HG03520 (cell line): ENCODE data around the gene C22orf31.
"Not testable (repeated sequence)": the region's sequence is repeated elsewhere in the genome, so short reads cannot be mapped to it uniquely, and the experiment has no call there.

Experiments used
- ATAC-seq: cut with Tn5 transposase; IDR thresholded peaks from one replicate; pipeline ENCODE4 v1.9.1; 2021; ENCODE audit warnings: mild to moderate bottlenecking, moderate library complexity; ENCODE audit not compliant: unreplicated experiment

Gene C22orf31

DNA sequence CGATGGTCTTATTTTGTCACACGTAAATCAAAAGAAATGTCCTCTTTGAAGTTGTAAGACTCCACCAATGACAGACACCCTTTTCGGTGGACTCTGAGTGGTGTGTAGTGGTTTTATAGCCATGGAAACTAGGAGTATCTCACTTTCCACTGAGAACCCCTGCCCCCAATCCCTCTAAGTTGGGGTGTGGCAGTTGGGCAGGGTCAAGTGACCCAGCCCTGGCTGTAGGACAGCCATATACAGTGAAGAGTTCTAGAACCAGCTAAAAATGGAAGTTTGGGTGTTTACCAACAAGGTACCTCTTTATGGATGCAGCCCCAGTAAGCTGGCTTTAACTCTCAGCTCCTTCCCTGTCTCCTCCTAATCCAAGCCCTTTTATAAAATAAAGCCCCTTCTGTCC is 5.2 kb downstream of the C22orf31 start:
- no peak for ATAC-seq

GRCh38 chr22:29055192-29055830 is 6.3 kb downstream of the C22orf31 start:
- ATAC-seq = no peak

- ATAC-seq = no peak
These were observed 7.3 kb downstream of the C22orf31 start for GRCh38 chr22:29054251-29054767.

GRCh38 chr22:29053048-29053702 is 8.5 kb downstream of the C22orf31 start:
- ATAC-seq = no peak

DNA sequence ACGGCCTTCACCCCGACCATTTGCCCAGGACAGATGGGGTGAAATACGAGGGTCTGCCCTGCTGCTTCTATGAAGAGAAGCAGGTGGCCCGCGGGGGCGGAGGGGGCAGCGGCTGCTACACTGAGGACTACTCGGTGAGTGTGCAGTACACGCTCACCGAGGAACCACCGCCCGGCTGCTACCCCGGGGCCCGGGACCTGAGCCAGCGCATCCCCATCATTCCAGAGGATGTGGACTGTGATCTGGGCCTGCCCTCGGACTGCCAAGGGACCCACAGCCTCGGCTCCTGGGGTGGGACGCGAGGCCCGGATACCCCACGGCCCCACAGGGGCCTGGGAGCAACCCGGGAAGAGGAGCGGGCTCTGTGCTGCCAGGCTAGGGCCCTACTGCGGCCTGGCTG is 11.2 kb downstream of the C22orf31 start:
- ATAC-seq = no peak

DNA sequence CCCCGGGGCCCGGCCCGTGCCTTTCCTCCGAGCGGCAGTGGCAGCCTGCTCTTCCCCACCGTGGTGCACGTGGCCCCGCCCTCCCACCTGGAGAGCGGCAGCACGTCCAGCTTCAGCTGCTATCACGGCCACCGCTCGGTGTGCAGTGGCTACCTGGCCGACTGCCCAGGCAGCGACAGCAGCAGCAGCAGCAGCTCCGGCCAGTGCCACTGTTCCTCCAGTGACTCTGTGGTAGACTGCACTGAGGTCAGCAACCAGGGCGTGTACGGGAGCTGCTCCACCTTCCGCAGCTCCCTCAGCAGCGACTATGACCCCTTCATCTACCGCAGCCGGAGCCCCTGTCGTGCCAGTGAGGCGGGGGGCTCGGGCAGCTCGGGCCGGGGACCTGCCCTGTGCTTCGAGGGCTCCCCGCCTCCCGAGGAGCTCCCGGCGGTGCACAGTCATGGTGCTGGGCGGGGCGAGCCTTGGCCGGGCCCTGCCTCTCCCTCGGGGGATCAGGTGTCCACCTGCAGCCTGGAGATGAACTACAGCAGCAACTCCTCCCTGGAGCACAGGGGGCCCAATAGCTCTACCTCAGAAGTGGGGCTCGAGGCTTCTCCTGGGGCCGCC is 11.9 kb downstream of the C22orf31 start:
- ATAC-seq = no peak

- no peak for ATAC-seq
These were observed 12.6 kb downstream of the C22orf31 start for GRCh38 chr22:29048822-29049654.

DNA sequence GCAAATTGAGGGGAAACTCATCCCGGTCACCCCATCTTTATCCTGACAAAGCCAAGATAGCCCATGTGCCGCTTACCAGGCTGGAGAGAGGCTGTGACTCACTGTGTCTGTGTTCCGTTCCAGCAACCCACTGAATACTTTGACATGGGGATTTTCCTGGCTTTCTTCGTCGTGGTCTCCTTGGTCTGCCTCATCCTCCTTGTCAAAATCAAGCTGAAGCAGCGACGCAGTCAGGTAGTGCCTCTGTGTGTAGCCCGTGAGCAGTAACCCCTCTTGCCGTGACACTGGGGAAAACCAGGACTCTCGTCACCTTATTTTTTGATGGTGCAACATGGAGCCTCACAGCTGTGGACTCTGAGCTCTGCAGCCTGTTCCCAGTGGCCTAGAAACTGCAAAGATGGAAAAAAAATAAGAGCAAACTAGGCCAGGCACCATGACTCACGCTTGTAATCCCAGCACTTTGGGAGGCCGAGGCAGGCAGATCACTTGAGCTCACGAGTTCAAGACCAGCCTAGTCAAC is 16.9 kb downstream of the C22orf31 start:
- ATAC-seq = no peak

GRCh38 chr22:29043906-29044575 is 17.6 kb downstream of the C22orf31 start:
- ATAC-seq = no peak

DNA sequence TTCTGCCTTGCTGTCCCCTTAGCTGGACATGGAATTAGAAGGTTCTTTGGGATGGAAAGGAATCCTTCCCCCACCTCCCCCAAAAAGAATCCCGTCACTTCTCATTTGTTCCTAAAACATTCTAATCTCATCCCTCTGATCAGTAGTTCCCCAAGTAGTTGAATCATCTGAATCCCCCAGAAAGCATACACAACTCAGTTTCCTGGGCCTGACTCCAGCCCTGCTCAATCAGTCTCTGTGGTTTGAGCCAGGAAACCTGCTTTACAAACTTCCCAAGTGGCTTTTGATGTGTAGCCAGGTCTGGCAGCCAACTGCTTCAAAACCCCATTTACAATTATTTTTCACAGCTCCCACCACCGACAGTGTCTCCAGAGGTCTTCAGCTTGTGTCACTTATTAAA is 20.2 kb downstream of the C22orf31 start:
- ATAC-seq = no peak

GRCh38 chr22:29040385-29041275 is 21.0 kb downstream of the C22orf31 start:
- ATAC-seq = no peak

DNA sequence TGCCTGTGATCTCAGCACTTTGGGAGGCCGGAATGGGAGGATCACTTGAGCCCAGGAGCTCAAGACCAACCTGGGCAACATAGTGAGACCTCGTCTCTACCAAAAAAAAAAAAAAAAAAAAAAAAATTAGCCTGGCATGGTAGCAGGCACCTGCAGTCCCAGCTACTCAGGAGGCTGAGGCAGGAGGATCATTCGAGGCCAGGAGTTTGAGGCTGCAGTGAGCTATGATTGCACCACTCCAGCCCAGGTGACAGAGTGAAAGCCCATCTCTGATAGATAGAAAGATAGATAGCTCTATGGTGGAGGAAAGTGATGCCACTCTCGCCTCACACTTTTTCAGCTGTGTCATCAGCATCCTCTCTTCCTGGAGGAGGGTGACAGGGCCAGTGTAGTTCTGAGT is 21.9 kb downstream of the C22orf31 start:
- ATAC-seq = not testable (repeated sequence)

DNA sequence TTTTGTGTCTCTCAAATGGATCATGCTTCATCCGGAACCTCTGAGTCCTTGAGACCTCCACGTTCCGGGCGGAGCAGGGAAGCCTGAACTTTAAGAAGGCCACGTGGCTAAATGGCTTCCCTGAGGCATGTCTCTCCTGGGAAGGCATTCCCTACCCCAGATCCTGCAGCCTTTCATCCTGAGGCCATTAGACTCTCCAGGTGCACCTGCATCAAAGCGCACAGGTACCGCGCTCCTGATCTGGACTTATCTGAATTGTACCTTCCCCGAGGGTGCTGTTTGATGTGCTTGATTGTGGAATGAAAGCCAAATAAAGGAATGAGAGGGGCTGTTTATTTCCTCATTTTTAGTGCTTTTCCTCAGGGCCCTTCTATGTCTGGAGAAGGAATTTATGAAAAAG is 22.5 kb downstream of the C22orf31 start:
- no peak for ATAC-seq

DNA sequence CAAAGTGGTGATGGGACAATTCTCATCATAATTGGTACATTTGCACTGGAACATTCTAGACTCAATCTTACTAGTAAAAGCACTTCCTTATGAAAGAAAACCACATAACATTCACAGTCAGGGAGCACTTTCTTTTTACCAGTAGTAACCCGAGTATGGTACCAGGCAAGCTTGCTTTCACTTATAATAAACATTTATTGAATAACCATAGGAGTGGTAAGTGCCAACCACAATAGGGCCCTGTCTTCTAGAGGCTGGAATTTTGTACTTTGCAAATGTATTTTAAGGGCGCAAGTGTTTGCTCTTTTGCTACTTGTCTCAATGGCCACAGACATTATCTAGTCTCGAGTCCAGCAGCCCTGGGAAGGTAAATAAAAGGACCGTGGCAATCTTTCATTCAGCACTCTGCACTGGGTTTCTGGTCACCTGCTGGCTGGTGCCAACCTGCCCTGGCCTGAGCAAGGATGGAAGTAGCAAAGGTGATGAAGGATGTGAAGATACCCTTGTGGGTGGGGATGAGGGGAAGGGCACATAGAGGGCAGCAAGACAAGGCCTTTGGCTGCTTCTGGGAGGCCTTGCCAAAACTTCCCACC is 24.2 kb downstream of the C22orf31 start:
- no peak for ATAC-seq

- no peak for ATAC-seq
These were observed 29.0 kb downstream of the C22orf31 start for GRCh38 chr22:29032584-29032983.

GRCh38 chr22:29032014-29032475 is 29.6 kb downstream of the C22orf31 start:
- ATAC-seq = no peak

DNA sequence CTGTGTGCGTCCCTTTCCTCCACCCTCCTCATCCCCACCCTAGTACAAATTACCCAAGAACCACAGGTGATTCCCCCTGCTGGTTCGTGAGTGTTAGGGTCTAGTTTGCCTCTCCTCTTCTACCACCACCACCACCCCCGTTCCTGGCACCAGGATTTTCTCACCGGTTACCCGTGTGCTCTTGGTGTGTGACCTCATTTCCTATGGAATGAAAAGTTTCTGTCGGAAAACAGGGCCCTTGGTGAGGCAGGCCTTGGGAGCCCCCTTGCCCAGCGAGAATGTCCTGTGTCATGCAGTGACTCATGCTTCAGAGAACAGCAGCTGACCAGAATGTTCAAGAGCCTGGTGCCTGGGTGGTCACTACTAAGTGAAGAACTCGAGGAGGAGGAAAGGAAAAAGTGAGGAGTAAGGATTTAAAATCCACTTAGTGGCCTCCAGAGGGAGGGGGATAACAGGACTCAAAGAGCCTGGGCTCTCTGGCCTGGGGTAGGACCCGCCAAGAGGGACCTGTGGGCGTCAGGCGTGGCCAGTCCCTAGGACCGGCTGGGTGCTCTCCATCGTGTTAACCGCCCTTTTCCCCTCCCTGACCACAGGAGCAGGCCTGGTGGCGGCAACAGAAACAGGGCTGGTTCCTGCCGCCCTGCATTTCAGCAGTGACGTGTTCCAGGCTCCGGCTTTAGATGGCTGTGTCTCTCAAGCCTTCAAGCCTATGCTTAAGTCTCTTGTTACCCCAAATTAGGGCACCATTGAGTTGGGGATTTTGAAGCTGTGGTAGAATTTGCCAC is 30.2 kb downstream of the C22orf31 start:
- ATAC-seq = no peak

GRCh38 chr22:29030618-29031226 is 30.9 kb downstream of the C22orf31 start:
- no peak for ATAC-seq
